GM19463 (cell line): Measurements from ENCODE around the gene AP1B1.

Source experiments
- ATAC-seq: cut with Tn5 transposase; IDR thresholded peaks from one replicate; pipeline ENCODE4 v1.9.1; 2021; ENCODE audit warnings: mild to moderate bottlenecking, moderate library complexity; ENCODE audit not compliant: unreplicated experiment

Gene AP1B1

GRCh38 chr22:29301716-29302401 lies 86.5 kb downstream of the AP1B1 start:
- ATAC-seq = no peak

GRCh38 chr22:29300807-29301601 lies 87.4 kb downstream of the AP1B1 start:
- no peak for ATAC-seq

GRCh38 chr22:29300467-29300806 lies 87.9 kb downstream of the AP1B1 start:
- ATAC-seq = no peak

GRCh38 chr22:29299136-29299900 lies 89.1 kb downstream of the AP1B1 start:
- no peak for ATAC-seq

DNA sequence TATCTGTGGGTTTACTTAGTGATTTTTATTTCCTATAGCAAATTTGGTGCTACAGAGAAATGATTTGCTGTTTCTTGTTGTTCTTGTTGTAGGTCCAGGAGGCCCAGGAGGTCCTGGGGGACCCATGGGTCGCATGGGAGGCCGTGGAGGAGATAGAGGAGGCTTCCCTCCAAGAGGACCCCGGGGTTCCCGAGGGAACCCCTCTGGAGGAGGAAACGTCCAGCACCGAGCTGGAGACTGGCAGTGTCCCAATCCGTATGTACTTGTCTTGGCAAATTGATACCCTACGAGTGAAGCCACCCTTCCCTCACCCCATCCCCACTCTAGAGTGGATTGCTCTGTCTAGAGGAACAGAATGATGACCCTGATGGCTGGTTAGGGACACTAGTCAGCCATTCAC lies 89.7 kb downstream of the AP1B1 start:
- no peak for ATAC-seq

DNA sequence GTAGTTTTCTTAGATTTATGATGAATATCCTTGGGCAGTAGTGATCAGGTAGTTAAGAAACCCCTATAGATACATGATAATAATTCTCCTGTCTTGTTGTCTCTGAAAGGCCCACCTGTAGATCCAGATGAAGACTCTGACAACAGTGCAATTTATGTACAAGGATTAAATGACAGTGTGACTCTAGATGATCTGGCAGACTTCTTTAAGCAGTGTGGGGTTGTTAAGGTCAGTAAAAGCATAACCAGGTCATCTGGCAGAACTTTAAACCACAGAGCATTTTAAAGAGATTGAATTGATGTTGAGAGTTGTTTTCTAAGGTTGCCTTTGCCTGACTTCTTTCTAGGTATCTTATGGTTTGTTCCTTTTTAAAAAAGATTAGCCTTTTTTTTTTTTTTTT lies 96.0 kb downstream of the AP1B1 start:
- no peak for ATAC-seq

GRCh38 chr22:29291215-29291614 lies 97.2 kb downstream of the AP1B1 start:
- no peak for ATAC-seq

DNA sequence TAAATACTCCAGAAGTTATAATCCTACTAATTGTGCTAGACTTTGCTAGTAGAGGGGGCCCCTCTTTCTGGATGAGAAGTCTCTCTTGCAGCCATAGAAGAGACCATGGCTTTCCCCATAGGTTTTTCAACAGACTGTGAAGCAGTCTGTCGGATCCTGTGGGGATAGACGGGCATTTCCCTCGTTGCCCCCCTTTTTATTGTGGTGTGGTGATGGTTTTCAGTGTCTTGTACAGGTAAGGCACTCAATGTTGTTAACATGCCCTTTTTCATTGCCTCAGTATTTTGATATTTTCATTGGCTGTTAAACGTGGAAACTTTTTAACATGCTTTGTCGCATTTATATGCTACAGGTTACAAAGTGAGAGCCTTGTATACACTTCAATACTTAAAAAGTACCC lies 98.3 kb downstream of the AP1B1 start:
- ATAC-seq = no peak

- ATAC-seq = no peak
Measured at GRCh38 chr22:29288837-29289236, 99.5 kb downstream of the AP1B1 start.

DNA sequence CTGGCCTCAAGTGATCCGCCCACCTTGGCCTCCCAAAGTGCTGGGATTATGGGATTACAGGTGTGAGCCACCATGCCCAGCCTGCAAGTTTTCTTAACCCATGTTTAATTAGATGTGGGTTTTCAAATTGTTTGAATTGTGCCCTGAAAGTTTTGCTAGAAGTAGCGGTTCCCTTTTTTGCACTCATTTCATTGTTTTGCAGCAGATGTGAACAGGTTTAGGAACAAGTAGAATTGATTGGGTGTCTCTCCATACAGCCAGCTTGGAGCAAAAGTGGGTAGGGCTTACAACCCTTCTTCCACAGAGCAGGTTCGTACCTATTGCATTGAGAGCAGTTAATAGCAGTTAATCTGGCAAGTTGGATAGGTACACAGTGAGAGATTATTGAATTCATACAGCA lies 104.2 kb downstream of the AP1B1 start:
- no peak for ATAC-seq

DNA sequence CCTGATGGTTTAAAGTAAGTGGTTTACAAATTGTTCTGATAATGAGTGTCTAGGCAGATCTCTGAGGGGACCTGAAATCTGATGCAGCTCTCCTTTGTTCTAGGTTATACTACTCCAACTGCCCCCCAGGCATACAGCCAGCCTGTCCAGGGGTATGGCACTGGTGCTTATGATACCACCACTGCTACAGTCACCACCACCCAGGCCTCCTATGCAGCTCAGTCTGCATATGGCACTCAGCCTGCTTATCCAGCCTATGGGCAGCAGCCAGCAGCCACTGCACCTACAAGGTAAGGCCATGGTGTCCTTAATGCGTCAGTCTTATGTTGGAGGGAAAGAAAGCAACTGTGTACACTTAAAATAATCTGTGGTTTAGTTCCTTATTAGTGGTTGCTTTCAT lies 110.4 kb downstream of the AP1B1 start:
- ATAC-seq = no peak
